ENCODE results near the gene AMZ1. TPM values are rescaled to one million over a fixed set of nuclear protein-coding genes. Genes with fewer than 3 reads are reported as not detected.
"Not testable (repeated sequence)": the region's sequence is repeated elsewhere in the genome, so short reads cannot be mapped to it uniquely, and the experiment has no call there.

The AMZ1 gene
- total and polyA plus RNA-seq, 11 donors, result 0.01 to 0.48 (median 0.05) TPM; not detected in 6

- peak in 1 of 5 donors; percentile 33 for DNase-seq
- Histone ChIP-seq H3K4me1 (peaks cover 0 to 38% (median 25%) of the 10 kb centered on the region in 12 donors), H3K9me3 (peaks cover 0 to 2% (median 0%) of the 10 kb centered on the region in 12 donors), H3K27me3 (no peaks in the 10 kb centered on the region), H3K4me3 (no peak overlapping the region), H3K27ac (no peak overlapping the region), H3K36me3 (peaks cover 0 to 45% (median 18%) of the 10 kb centered on the region in 9 donors)
- no peak for ATAC-seq
- TF ChIP-seq CTCF (IDR thresholded peaks at IDR 0.05) (no peak), POLR2A (IDR thresholded peaks at IDR 0.05) (no peak)
- 90 to 95% (median 94%) methylated on average over 16 of the region's 16 CpGs for WGBS, 4 donors
- intact Hi-C loops (cut with DNase I), result no loop called here
Observed at GRCh38 chr7:2720024-2720423, 32.0 kb downstream of the AMZ1 start.

- H3K27me3 ChIP-seq, result no peaks in the 10 kb centered on the region
- H3K4me1 ChIP-seq, result peaks cover 0 to 20% (median 11%) of the 10 kb centered on the region in 12 donors
- peaks cover 0 to 58% (median 24%) of the 10 kb centered on the region in 9 donors for H3K36me3 ChIP-seq
- intact Hi-C loops (cut with DNase I), result no loop called here
- WGBS, 4 donors, result 93 to 95% (median 94%) methylated on average over 19 of the region's 19 CpGs
- H3K4me3 ChIP-seq, result no peak overlapping the region
- peak in 1 of 5 donors; percentile 20 for DNase-seq
- no peak overlapping the region for H3K27ac ChIP-seq
- H3K9me3 ChIP-seq, result no peaks in the 10 kb centered on the region
- no peak for TF ChIP-seq POLR2A (IDR thresholded peaks at IDR 0.05)
- no peak for TF ChIP-seq CTCF (IDR thresholded peaks at IDR 0.05)
- ATAC-seq, result no peak
Observed at GRCh38 chr7:2721842-2722241, 33.8 kb downstream of the AMZ1 start.

GRCh38 chr7:2722591-2722990 lies 34.6 kb downstream of the AMZ1 start:
- no peak for TF ChIP-seq POLR2A (IDR thresholded peaks at IDR 0.05)
- no peak for TF ChIP-seq CTCF (IDR thresholded peaks at IDR 0.05)
- 92 to 96% (median 96%) methylated on average over 4 of the region's 4 CpGs for WGBS, 4 donors
- Histone ChIP-seq H3K27ac (no peak overlapping the region), H3K36me3 (peaks cover 0 to 64% (median 28%) of the 10 kb centered on the region in 9 donors), H3K27me3 (no peaks in the 10 kb centered on the region), H3K4me3 (no peak overlapping the region), H3K9me3 (no peaks in the 10 kb centered on the region), H3K4me1 (peaks cover 0 to 12% (median 4%) of the 10 kb centered on the region in 12 donors)
- intact Hi-C loops (cut with DNase I), result no loop called here
- peak in 1 of 5 donors; percentile 11 for DNase-seq
- no peak for ATAC-seq

- intact Hi-C loops (cut with DNase I), result no loop called here
- Histone ChIP-seq H3K36me3 (peaks cover 0 to 66% (median 27%) of the 10 kb centered on the region in 9 donors), H3K27me3 (no peaks in the 10 kb centered on the region), H3K4me1 (peaks cover 0 to 11% (median 0%) of the 10 kb centered on the region in 12 donors), H3K27ac (no peak overlapping the region), H3K4me3 (no peak overlapping the region), H3K9me3 (no peaks in the 10 kb centered on the region)
- DNase-seq (peak in 4 of 5 donors; percentile 13 to 24 (median 15)), ATAC-seq (no peak)
- 86 to 91% (median 87%) methylated on average over 20 to 23 of the region's 23 CpGs for WGBS, 4 donors
- TF ChIP-seq CTCF (IDR thresholded peaks at IDR 0.05), result no peak
- no peak for TF ChIP-seq POLR2A (IDR thresholded peaks at IDR 0.05)
Observed at GRCh38 chr7:2723138-2723850, 35.3 kb downstream of the AMZ1 start.

- WGBS, 4 donors, result 96 to 99% (median 97%) methylated on average over 9 to 15 of the region's 15 CpGs
- H3K9me3 ChIP-seq; H3K27ac ChIP-seq; ATAC-seq; intact Hi-C loops (cut with DNase I); H3K27me3 ChIP-seq; H3K4me3 ChIP-seq: not testable (repeated sequence)
- peak in 3 of 5 donors; percentile 8 to 31 (median 19) for DNase-seq
- Histone ChIP-seq H3K36me3 (peaks cover 0 to 70% (median 28%) of the 10 kb centered on the region in 9 donors), H3K4me1 (peaks cover 0 to 18% (median 0%) of the 10 kb centered on the region in 12 donors)
Observed at GRCh38 chr7:2724036-2724435, 36.0 kb downstream of the AMZ1 start.
